ENCODE measurements around the gene STIM2.

The STIM2 gene

GRCh38 chr4:27050731-27051130, 190.1 kb downstream of the STIM2 start:
- TF ChIP-seq CREB1 (IDR thresholded peaks at IDR 0.05; ENCODE audit: low read depth) = no peak

GRCh38 chr4:27055221-27055760, 194.7 kb downstream of the STIM2 start:
- TF ChIP-seq TAF1 (IDR thresholded peaks at IDR 0.05; ENCODE audit: low read depth) (no peak), USF1 (IDR thresholded peaks at IDR 0.05) (no peak), REST (IDR thresholded peaks at IDR 0.05; ENCODE audit: low read depth) (no peak), RAD21 (IDR thresholded peaks at IDR 0.05; ENCODE audit: low read depth) (no peak), YY1 (IDR thresholded peaks at IDR 0.05; ENCODE audit: low read depth) (no peak), FOXM1 (IDR thresholded peaks at IDR 0.05; ENCODE audit: borderline replicate concordance, low read depth) (no peak), TCF12 (IDR thresholded peaks at IDR 0.05; ENCODE audit: low read depth) (no peak), NFIC (IDR thresholded peaks at IDR 0.05) (no peak), CREB1 (IDR thresholded peaks at IDR 0.05; ENCODE audit: low read depth) (no peak), EGR1 (IDR thresholded peaks at IDR 0.05) (no peak), TEAD4 (IDR thresholded peaks at IDR 0.05) (no peak), MAX (IDR thresholded peaks at IDR 0.05) (no peak), CEBPB (IDR thresholded peaks at IDR 0.05) (no peak), EP300 (IDR thresholded peaks at IDR 0.05; ENCODE audit: borderline replicate concordance) (no peak), ZBTB7A (IDR thresholded peaks at IDR 0.05; ENCODE audit: low read depth) (no peak)

- TF ChIP-seq MAX (IDR thresholded peaks at IDR 0.05) = no peak
- no peak for TF ChIP-seq TAF1 (IDR thresholded peaks at IDR 0.05; ENCODE audit: low read depth)
- TF ChIP-seq FOXM1 (IDR thresholded peaks at IDR 0.05; ENCODE audit: borderline replicate concordance, low read depth) = no peak
- no peak for TF ChIP-seq RAD21 (IDR thresholded peaks at IDR 0.05; ENCODE audit: low read depth)
- TF ChIP-seq ZBTB7A (IDR thresholded peaks at IDR 0.05; ENCODE audit: low read depth) = no peak
- TF ChIP-seq EP300 (IDR thresholded peaks at IDR 0.05; ENCODE audit: borderline replicate concordance) = no peak
- no peak for TF ChIP-seq TCF12 (IDR thresholded peaks at IDR 0.05; ENCODE audit: low read depth)
- no peak for TF ChIP-seq REST (IDR thresholded peaks at IDR 0.05; ENCODE audit: low read depth)
Observed at GRCh38 chr4:27056281-27056680, 195.6 kb downstream of the STIM2 start.

- no peak for TF ChIP-seq USF1 (IDR thresholded peaks at IDR 0.05)
- no peak for TF ChIP-seq CREB1 (IDR thresholded peaks at IDR 0.05; ENCODE audit: low read depth)
- no peak for TF ChIP-seq RAD21 (IDR thresholded peaks at IDR 0.05; ENCODE audit: low read depth)
- TF ChIP-seq ZBTB7A (IDR thresholded peaks at IDR 0.05; ENCODE audit: low read depth) = no peak
- TF ChIP-seq REST (IDR thresholded peaks at IDR 0.05; ENCODE audit: low read depth) = no peak
- no peak for TF ChIP-seq CEBPB (IDR thresholded peaks at IDR 0.05)
- no peak for TF ChIP-seq TCF12 (IDR thresholded peaks at IDR 0.05; ENCODE audit: low read depth)
- no peak for TF ChIP-seq YY1 (IDR thresholded peaks at IDR 0.05; ENCODE audit: low read depth)
- no peak for TF ChIP-seq TEAD4 (IDR thresholded peaks at IDR 0.05)
- TF ChIP-seq FOXM1 (IDR thresholded peaks at IDR 0.05; ENCODE audit: borderline replicate concordance, low read depth) = no peak
- TF ChIP-seq MAX (IDR thresholded peaks at IDR 0.05) = no peak
- TF ChIP-seq TAF1 (IDR thresholded peaks at IDR 0.05; ENCODE audit: low read depth) = no peak
- no peak for TF ChIP-seq NFIC (IDR thresholded peaks at IDR 0.05)
Observed at GRCh38 chr4:27057053-27057452, 196.4 kb downstream of the STIM2 start.
